K562 (cell line): ENCODE data around the gene ZNF92. TPM values are rescaled to one million over a fixed set of nuclear protein-coding genes. Genes with fewer than 3 reads are reported as not detected.

Source experiments
- ATAC-seq: fragments of 200-7000 bp; cut with Tn5 transposase; 3 replicates; pipeline ENCODE4 v1.9.1; 2020; ENCODE audit warnings: moderate library complexity
- BruUV-seq: library from RNA; stranded (reverse); fragments of 400-500 nt; replicated peaks from 2 replicates; lab custom pipeline; 2021; lab: Mats Ljungman, UMichigan
- CTCF ChIA-PET: fragments of 300-600 bp; formaldehyde crosslinking; extraction: SDS; loops from one replicate; lab custom pipeline; 2021; ENCODE audit warnings: low intra/inter-chr PET ratio; lab: Yijun Ruan, JAX
- POLR2A ChIA-PET: fragments of 300-600, 350-650 bp; sonication (Branson Sonifier 250); formaldehyde crosslinking; extraction: SDS; loops from one replicate; lab custom pipeline; 2021; ENCODE audit warnings: antibody characterized with exemption, inconsistent platforms; lab: Yijun Ruan, JAX
- DNase-seq, 4 experiments: peaks; one replicate each; pipeline versions ENCODE4 v3.0.0 to v3.0.0-alpha.2; 2011 to 2018; ENCODE audit warnings: low spot score in 3 of 4, mixed read lengths in 3 of 4; ENCODE audit errors: extremely low read depth in 1 of 4
- FAIRE-seq: peaks from 2 replicates; lab custom pipeline; 2011; peaks lifted over from hg19 to GRCh38; lab: Jason Lieb, UNC
- H2AFZ ChIP-seq: 2 replicates; pipeline ENCODE4 v1.6.0; 2011; ENCODE audit warnings: low read depth, low read length, control low read depth, inconsistent platforms
- H3K27ac ChIP-seq: fragments of 200-600 bp; 3 replicates; pipeline ENCODE4 v1.8.0; 2011; ENCODE audit warnings: low read depth, mild to moderate bottlenecking, control low read depth, inconsistent platforms, low read length, moderate library complexity, mixed read lengths; ENCODE audit errors: extremely low read depth
- H3K27me3 ChIP-seq, 2 experiments: fragments of 300-600 bp in 1 of 2; 2 replicates in 1 of 2; 3 replicates in 1 of 2; pipeline versions ENCODE4 v1.6.0 to v1.8.0; 2011; ENCODE audit warnings: inconsistent platforms in 2 of 2, low read length in 2 of 2, mild to moderate bottlenecking in 1 of 2, mixed read lengths in 1 of 2, moderate library complexity in 1 of 2; ENCODE audit not compliant: control insufficient read depth in 2 of 2, insufficient read depth in 2 of 2
- H3K36me3 ChIP-seq: fragments of 300-600 bp; 3 replicates; pipeline ENCODE4 v1.8.0; 2011; ENCODE audit warnings: mild to moderate bottlenecking, low read length, inconsistent platforms; ENCODE audit not compliant: control insufficient read depth, insufficient read depth
- H3K4me1 ChIP-seq, 2 experiments: fragments of 200-600 bp in 1 of 2; replicated peaks in 1 of 2; 2 replicates in 1 of 2; 3 replicates in 1 of 2; pipeline versions ENCODE4 v1.5.1 to v1.8.0; 2011; ENCODE audit warnings: inconsistent platforms in 2 of 2, low read length in 2 of 2, mild to moderate bottlenecking in 1 of 2, mixed read lengths in 1 of 2, moderate library complexity in 1 of 2; ENCODE audit not compliant: control insufficient read depth in 2 of 2, insufficient read depth in 2 of 2
- H3K4me2 ChIP-seq: 2 replicates; pipeline ENCODE4 v1.6.1; 2011; ENCODE audit warnings: low read length, control low read depth, inconsistent platforms, mixed read lengths; ENCODE audit not compliant: insufficient read depth
- H3K4me3 ChIP-seq: fragments of 200-600 bp; sonication (generic), shearing (Covaris generic); 2 replicates; pipeline ENCODE4 v1.5.1; 2016; ENCODE audit warnings: control low read depth, inconsistent platforms
- H3K79me2 ChIP-seq: fragments of 200-600 bp; 3 replicates; pipeline ENCODE4 v1.8.0; 2011; ENCODE audit warnings: low read length, inconsistent platforms; ENCODE audit not compliant: control insufficient read depth, insufficient read depth
- H3K9ac ChIP-seq, 2 experiments: 2 replicates each; pipeline versions ENCODE4 v1.6.0 to v1.6.1; 2011; ENCODE audit warnings: low read depth in 2 of 2, low read length in 2 of 2, control low read depth in 1 of 2, inconsistent platforms in 1 of 2, mild to moderate bottlenecking in 1 of 2, mixed read lengths in 1 of 2; ENCODE audit not compliant: insufficient read depth in 1 of 2
- H3K9me1 ChIP-seq: one replicate; pipeline ENCODE4 v1.6.0; 2011; ENCODE audit warnings: inconsistent platforms, mild to moderate bottlenecking, low read length, moderate library complexity; ENCODE audit not compliant: control insufficient read depth, insufficient read depth
- H3K9me3 ChIP-seq: replicated peaks from 2 replicates; pipeline ENCODE4 v1.5.1; 2011; ENCODE audit warnings: low read depth, low read length, inconsistent platforms; ENCODE audit not compliant: control insufficient read depth, insufficient read depth
- H4K20me1 ChIP-seq: replicated peaks from 2 replicates; pipeline ENCODE4 v1.6.1; 2011; ENCODE audit warnings: low read length, inconsistent platforms, mixed read lengths; ENCODE audit not compliant: control insufficient read depth, insufficient read depth
- CREM ChIP-seq: IDR thresholded peaks from 2 replicates; pipeline ENCODE4 v1.6.1; 2014; ENCODE audit warnings: antibody characterized with exemption, low read depth
- ELK3 ChIP-seq: fragments of 450-650 bp; formaldehyde crosslinking; IDR thresholded peaks from 2 replicates; pipeline ENCODE4 v1.4.0; 2020; ENCODE audit warnings: mild to moderate bottlenecking
- IRF9 ChIP-seq: fragments of 450-650 bp; IDR thresholded peaks from 2 replicates; pipeline ENCODE4 v1.6.1; 2016; ENCODE audit warnings: missing biosample characterization, missing genetic modification characterization
- KDM1A ChIP-seq, 2 experiments: fragments of 450-650 bp; IDR thresholded peaks; 2 replicates each; pipeline ENCODE4 v1.6.1; 2016; ENCODE audit warnings: mild to moderate bottlenecking in 2 of 2
- MAZ ChIP-seq, 2 experiments: fragments of 450-650 bp in 1 of 2; sonication (generic) in 1 of 2; formaldehyde crosslinking; IDR thresholded peaks in 1 of 2; conservative IDR thresholded peaks in 1 of 2; 2 replicates each; pipeline versions ENCODE4 v1.4.0 to v1.5.0; 2020; ENCODE audit warnings: mild to moderate bottlenecking in 1 of 2, missing genetic modification reagents in 1 of 2
- WGBS: fragments of 100-300 bp; shearing (Covaris generic); methylation state at CpG from one replicate; pipeline ENCODE4 v1.1.6; 2016; ENCODE audit warnings: low coverage, mixed read lengths; ENCODE audit not compliant: insufficient coverage; ENCODE audit errors: missing lambda C conversion rate; 5-methylcytosine and 5-hydroxymethylcytosine counted together
- in situ Hi-C: fragments of 300-500 bp; cut with MboI; formaldehyde crosslinking; loops from 4 replicates; pipeline ENCODE4 v1.15.0; 2018; ENCODE audit warnings: inconsistent platforms, mixed read lengths
- intact Hi-C: fragments of 100-400 bp; cut with micrococcal nuclease; formaldehyde crosslinking; loops from 2 replicates; pipeline ENCODE4 v1.14.2; 2022
- polyA plus RNA-seq, 8 experiments: library from polyadenylated mRNA; depleted of rRNA in 4 of 8; stranded (reverse) in 5 of 8; unstranded in 3 of 8; fragments of >200 nt; fragmentation: Nextera tagmentation in 2 of 8; fragmentation: Illumina TruSeq in 1 of 8; extraction: Ambion mirVana in 2 of 8; extraction: Trizol in 1 of 8; gene quantifications; 2 replicates each; pipeline versions ENCODE4 v1.2.1 to v1.2.3, GENCODE V29; 2011 to 2014; ENCODE audit warnings: inconsistent platforms in 1 of 8, missing spikeins in 1 of 8
- total RNA-seq, 7 experiments: library from RNA; depleted of rRNA in 6 of 7; stranded (reverse); fragments of >200 nt in 6 of 7; fragmentation: Illumina TruSeq in 2 of 7; extraction: Trizol in 2 of 7; gene quantifications; 2 replicates each; pipeline versions ENCODE4 v1.2.1 to v1.2.3, GENCODE V29; 2011 to 2021; ENCODE audit warnings: low replicate concordance in 1 of 7

Gene ZNF92
- total and polyA plus RNA-seq, 9 of the 15 experiments (the other 6 are each of a cell fraction or from before 2014, with no cell fraction given) = 8.9 to 29.4 (median 12.5) TPM

GRCh38 chr7:65339257-65339656 is 34.4 kb upstream of the ZNF92 start (continued):
- TF ChIP-seq ELK3 (CRISPR knock-in tag) (no peak), KDM1A (IDR thresholded peaks at IDR 0.05) (no peak), MAZ (CRISPR knock-in tag; conservative IDR thresholded peaks at IDR 0.05 in 1 of 2, IDR thresholded peaks at IDR 0.05 in 1 of 2) (no peak), CREM (no peak)

- BruUV-seq = no TSS peak
- 16% methylated on average over 4 of the region's 4 CpGs for WGBS
- ChIA-PET CTCF (interaction anchor here (0.7 kb wide), 1 partner anchor 114 kb away, joined by 3 read pairs; no protein-coding TSS in a partner anchor), POLR2A (interaction anchor here (0.7 kb wide), 1 partner anchor 671 kb away, joined by 4 read pairs; no protein-coding TSS in a partner anchor)
- Histone ChIP-seq H3K4me2 (no peak overlapping the region), H3K9me3 (no peaks in the 10 kb centered on the region; the same call in 1 of the 2 replicates), H3K4me1 (no peaks in the 10 kb centered on the region), H3K27me3 (no peaks in the 10 kb centered on the region), H3K27ac (no peak overlapping the region), H3K9ac (no peak overlapping the region), H3K79me2 (no peaks in the 10 kb centered on the region), H3K36me3 (no peaks in the 10 kb centered on the region), H3K4me3 (no peak overlapping the region), H2AFZ (no peak overlapping the region), H3K9me1 (no peaks in the 10 kb centered on the region), H4K20me1 (no peaks in the 10 kb centered on the region)
- DNase-seq = no peak
- no peak for ATAC-seq
- no peak for TF ChIP-seq IRF9 (tag)
- in situ Hi-C loops = no loop called here
- intact Hi-C loops = no loop called here
- no peak for FAIRE-seq
Measured at GRCh38 chr7:65342723-65343629, 30.7 kb upstream of the ZNF92 start.
